Measurements from ENCODE around the gene RNGTT.

RNGTT gene

GRCh38 chr6:88877893-88878292 is 85.5 kb downstream of the RNGTT start:
- no peak overlapping the region for H3K4me3 ChIP-seq (ENCODE audit: low read length)
- TF ChIP-seq CTCF (IDR thresholded peaks at IDR 0.05; ENCODE audit: insufficient read depth, low read depth, low read length, missing control alignments), result no peak

GRCh38 chr6:88872962-88873361 is 90.5 kb downstream of the RNGTT start:
- no peak overlapping the region for H3K4me3 ChIP-seq (ENCODE audit: low read length)
- no peak for DNase-seq (ENCODE audit: low read depth)
- no peak for TF ChIP-seq CTCF (IDR thresholded peaks at IDR 0.05; ENCODE audit: insufficient read depth, low read depth, low read length, missing control alignments)

More at GRCh38 chr6:88877893-88878292, 85.5 kb downstream of the RNGTT start:
- DNase-seq (ENCODE audit: low read depth), result no peak

- no peak for DNase-seq (ENCODE audit: low read depth)
- H3K4me3 ChIP-seq (ENCODE audit: low read length), result no peak overlapping the region
- TF ChIP-seq CTCF (IDR thresholded peaks at IDR 0.05; ENCODE audit: insufficient read depth, low read depth, low read length, missing control alignments), result no peak
Observed at GRCh38 chr6:88871498-88871897, 91.9 kb downstream of the RNGTT start.

GRCh38 chr6:88870717-88871330 is 92.6 kb downstream of the RNGTT start:
- peak; percentile 57 for TF ChIP-seq CTCF (IDR thresholded peaks at IDR 0.05; ENCODE audit: insufficient read depth, low read depth, low read length, missing control alignments)
- DNase-seq (ENCODE audit: low read depth), result peak; percentile 71
- H3K4me3 ChIP-seq (ENCODE audit: low read length), result no peak overlapping the region

- no peak overlapping the region for H3K4me3 ChIP-seq (ENCODE audit: low read length)
- no peak for DNase-seq (ENCODE audit: low read depth)
- TF ChIP-seq CTCF (IDR thresholded peaks at IDR 0.05; ENCODE audit: insufficient read depth, low read depth, low read length, missing control alignments), result no peak
Observed at GRCh38 chr6:88869263-88870020, 94.0 kb downstream of the RNGTT start.

GRCh38 chr6:88867841-88868731 is 95.3 kb downstream of the RNGTT start:
- DNase-seq (ENCODE audit: low read depth), result peak; percentile 90

More at GRCh38 chr6:88867841-88868731, 95.3 kb downstream of the RNGTT start:
- no peak for TF ChIP-seq CTCF (IDR thresholded peaks at IDR 0.05; ENCODE audit: insufficient read depth, low read depth, low read length, missing control alignments)
- H3K4me3 ChIP-seq (ENCODE audit: low read length), result no peak overlapping the region
